SK-N-SH treated with all-trans-retinoic acid at 6 μM for 48 hours (cell line): ENCODE results near the gene TRMT10A.

Experiments
- ZNF565 ChIP-seq: fragments of 450-650 bp; formaldehyde crosslinking; conservative IDR thresholded peaks from 2 replicates; pipeline ENCODE4 v1.5.0; 2020; ENCODE audit warnings: low read depth, mild to moderate bottlenecking, moderate library complexity
- TF ChIP-seq, protein P1 (sequence below): fragments of 250-450 bp; sonication (Bioruptor Pico); IDR thresholded peaks from 2 replicates; pipeline ENCODE4 v1.5.1; 2020; ENCODE audit warnings: low read depth, mild to moderate bottlenecking, moderate library complexity
- TF ChIP-seq, protein P2 (sequence below): fragments of 250-450 bp; sonication (Bioruptor Pico); IDR thresholded peaks from 2 replicates; pipeline ENCODE4 v1.8.0; 2020; ENCODE audit warnings: mild to moderate bottlenecking, moderate library complexity, borderline replicate concordance

DNA sequence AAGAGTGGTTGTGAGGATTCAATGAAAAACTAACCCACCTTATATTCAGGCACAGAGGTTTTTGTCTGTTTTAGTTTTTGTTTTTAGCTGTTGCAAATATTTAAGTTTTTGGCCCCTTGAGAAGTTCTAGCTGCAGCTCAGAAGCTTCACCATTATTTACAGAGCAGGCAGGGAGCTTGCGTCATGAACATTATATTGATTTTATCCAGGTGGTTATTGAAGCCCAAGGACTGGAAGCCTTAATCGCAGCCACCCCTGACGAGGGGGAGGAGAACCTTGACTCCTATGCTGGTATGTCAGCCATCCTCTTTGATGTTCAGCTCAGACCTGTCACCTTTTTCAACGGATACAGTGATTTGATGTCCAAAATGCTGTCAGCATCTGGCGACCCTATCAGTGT, 48.9 kb upstream of the TRMT10A start:
- TF ChIP-seq, protein P1, sequence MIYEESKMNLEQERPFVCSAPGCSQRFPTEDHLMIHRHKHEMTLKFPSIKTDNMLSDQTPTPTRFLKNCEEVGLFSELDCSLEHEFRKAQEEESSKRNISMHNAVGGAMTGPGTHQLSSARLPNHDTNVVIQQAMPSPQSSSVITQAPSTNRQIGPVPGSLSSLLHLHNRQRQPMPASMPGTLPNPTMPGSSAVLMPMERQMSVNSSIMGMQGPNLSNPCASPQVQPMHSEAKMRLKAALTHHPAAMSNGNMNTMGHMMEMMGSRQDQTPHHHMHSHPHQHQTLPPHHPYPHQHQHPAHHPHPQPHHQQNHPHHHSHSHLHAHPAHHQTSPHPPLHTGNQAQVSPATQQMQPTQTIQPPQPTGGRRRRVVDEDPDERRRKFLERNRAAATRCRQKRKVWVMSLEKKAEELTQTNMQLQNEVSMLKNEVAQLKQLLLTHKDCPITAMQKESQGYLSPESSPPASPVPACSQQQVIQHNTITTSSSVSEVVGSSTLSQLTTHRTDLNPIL (CRISPR knock-in tag) = no peak
- TF ChIP-seq, protein P2, sequence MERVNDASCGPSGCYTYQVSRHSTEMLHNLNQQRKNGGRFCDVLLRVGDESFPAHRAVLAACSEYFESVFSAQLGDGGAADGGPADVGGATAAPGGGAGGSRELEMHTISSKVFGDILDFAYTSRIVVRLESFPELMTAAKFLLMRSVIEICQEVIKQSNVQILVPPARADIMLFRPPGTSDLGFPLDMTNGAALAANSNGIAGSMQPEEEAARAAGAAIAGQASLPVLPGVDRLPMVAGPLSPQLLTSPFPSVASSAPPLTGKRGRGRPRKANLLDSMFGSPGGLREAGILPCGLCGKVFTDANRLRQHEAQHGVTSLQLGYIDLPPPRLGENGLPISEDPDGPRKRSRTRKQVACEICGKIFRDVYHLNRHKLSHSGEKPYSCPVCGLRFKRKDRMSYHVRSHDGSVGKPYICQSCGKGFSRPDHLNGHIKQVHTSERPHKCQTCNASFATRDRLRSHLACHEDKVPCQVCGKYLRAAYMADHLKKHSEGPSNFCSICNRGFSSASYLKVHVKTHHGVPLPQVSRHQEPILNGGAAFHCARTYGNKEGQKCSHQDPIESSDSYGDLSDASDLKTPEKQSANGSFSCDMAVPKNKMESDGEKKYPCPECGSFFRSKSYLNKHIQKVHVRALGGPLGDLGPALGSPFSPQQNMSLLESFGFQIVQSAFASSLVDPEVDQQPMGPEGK (CRISPR knock-in tag) = no peak
- TF ChIP-seq ZNF565 (CRISPR knock-in tag) = no peak
